Uterus (tissue), 4 donors: Measurements from ENCODE around the gene ERC2. TPM values are rescaled to one million over a fixed set of nuclear protein-coding genes. Genes with fewer than 3 reads are reported as not detected.

Experiments
- DNase-seq, 2 donors: peaks; one replicate each; pipeline ENCODE4 v3.0.0-alpha.2; 2019 to 2020
- H3K27ac ChIP-seq, 2 donors: fragments of 200-600 bp; sonication (generic); 1 replicate in 1 of 2; 2 replicates in 1 of 2; pipeline ENCODE4 v1.5.1; 2016 to 2018
- H3K27me3 ChIP-seq, 2 donors: fragments of 200-600 bp; sonication (generic); one replicate each; pipeline ENCODE4 v1.5.1; 2018 to 2019; ENCODE audit warnings: control low read depth in 1 of 2
- H3K36me3 ChIP-seq, 2 donors: fragments of 200-600 bp; sonication (generic); one replicate each; pipeline ENCODE4 v1.5.1; 2019; ENCODE audit warnings: control low read depth in 1 of 2
- H3K4me1 ChIP-seq, 2 donors: fragments of 200-600 bp; sonication (generic); one replicate each; pipeline ENCODE4 v1.5.1; 2018 to 2019; ENCODE audit warnings: control low read depth in 1 of 2
- H3K4me3 ChIP-seq, 2 donors: fragments of 200-600 bp; sonication (generic); 1 replicate in 1 of 2; 2 replicates in 1 of 2; pipeline ENCODE4 v1.5.1; 2018 to 2019; ENCODE audit warnings: mild to moderate bottlenecking in 1 of 2
- H3K9me3 ChIP-seq, 2 donors: fragments of 200-600 bp; sonication (generic); one replicate each; pipeline ENCODE4 v1.5.1; 2019; ENCODE audit warnings: control low read depth in 1 of 2
- CTCF ChIP-seq, 4 experiments: fragments of 200-600 bp in 2 of 4; fragments of 450-650 bp in 2 of 4; sonication (generic) in 2 of 4; IDR thresholded peaks; one replicate each; pipeline ENCODE4 v1.5.1; 2016 to 2019; ENCODE audit warnings: antibody characterized with exemption in 4 of 4, mild to moderate bottlenecking in 2 of 4, moderate library complexity in 1 of 4
- POLR2A ChIP-seq, 2 donors: fragments of 450-650 bp; IDR thresholded peaks; one replicate each; pipeline ENCODE4 v1.6.1; 2016; ENCODE audit warnings: antibody characterized with exemption in 2 of 2, mild to moderate bottlenecking in 1 of 2, moderate library complexity in 1 of 2
- intact Hi-C: fragments of 100-400 bp; cut with DNase I; formaldehyde crosslinking; loops from one replicate; pipeline ENCODE4 v1.15.1; 2023; ENCODE audit warnings: low total_unique reads
- total RNA-seq, 4 donors: library from RNA; depleted of rRNA in 3 of 4; stranded (reverse); fragments of >200 nt in 3 of 4; gene quantifications; one replicate each; pipeline versions ENCODE4 v1.1.0 to v1.2.4, GENCODE V29; 2014 to 2023
- donor health status: DM: yes; HTN: yes; CAD: no.

ERC2 gene
- total RNA-seq, 4 donors from 2014 or later: 1.7 to 5.5 TPM; not detected in 2

- Histone ChIP-seq H3K27ac (no peak overlapping the region), H3K9me3 (no peaks in the 10 kb centered on the region), H3K4me1 (no peaks in the 10 kb centered on the region), H3K27me3 (no peaks in the 10 kb centered on the region), H3K4me3 (no peak overlapping the region), H3K36me3 (no peaks in the 10 kb centered on the region)
- no peak for TF ChIP-seq POLR2A (IDR thresholded peaks at IDR 0.05)
- no peak for TF ChIP-seq CTCF (IDR thresholded peaks at IDR 0.05)
- intact Hi-C loops: no loop called here
- DNase-seq: no peak
Observed at GRCh38 chr3:55704521-55704920, 763.7 kb downstream of the ERC2 start.

- DNase-seq: no peak
- Histone ChIP-seq H3K4me1 (no peaks in the 10 kb centered on the region), H3K9me3 (no peaks in the 10 kb centered on the region), H3K36me3 (no peaks in the 10 kb centered on the region), H3K4me3 (no peak overlapping the region), H3K27ac (no peak overlapping the region), H3K27me3 (no peaks in the 10 kb centered on the region)
- no peak for TF ChIP-seq POLR2A (IDR thresholded peaks at IDR 0.05)
- TF ChIP-seq CTCF (IDR thresholded peaks at IDR 0.05): no peak
- intact Hi-C loops: no loop called here
Observed at GRCh38 chr3:55702822-55703221, 765.4 kb downstream of the ERC2 start.

- Histone ChIP-seq H3K36me3 (no peaks in the 10 kb centered on the region), H3K9me3 (no peaks in the 10 kb centered on the region), H3K4me1 (no peaks in the 10 kb centered on the region), H3K27me3 (no peaks in the 10 kb centered on the region), H3K27ac (no peak overlapping the region), H3K4me3 (no peak overlapping the region)
- no peak for TF ChIP-seq POLR2A (IDR thresholded peaks at IDR 0.05)
- no peak for TF ChIP-seq CTCF (IDR thresholded peaks at IDR 0.05)
- intact Hi-C loops: no loop called here
- DNase-seq: no peak
Observed at GRCh38 chr3:55701997-55702396, 766.3 kb downstream of the ERC2 start.

GRCh38 chr3:55698831-55699230 lies 769.4 kb downstream of the ERC2 start:
- no peaks in the 10 kb centered on the region for H3K9me3 ChIP-seq
- TF ChIP-seq CTCF (IDR thresholded peaks at IDR 0.05) (no peak), POLR2A (IDR thresholded peaks at IDR 0.05) (no peak)
- H3K4me1 ChIP-seq: no peaks in the 10 kb centered on the region
- intact Hi-C loops: no loop called here
- no peak for DNase-seq
- H3K27ac ChIP-seq: no peak overlapping the region
- no peaks in the 10 kb centered on the region for H3K27me3 ChIP-seq
- no peaks in the 10 kb centered on the region for H3K36me3 ChIP-seq
- no peak overlapping the region for H3K4me3 ChIP-seq

GRCh38 chr3:55697177-55697865 lies 770.9 kb downstream of the ERC2 start:
- TF ChIP-seq CTCF (IDR thresholded peaks at IDR 0.05) (no peak), POLR2A (IDR thresholded peaks at IDR 0.05) (no peak)
- intact Hi-C loops: no loop called here
- no peaks in the 10 kb centered on the region for H3K36me3 ChIP-seq

More at GRCh38 chr3:55697177-55697865, 770.9 kb downstream of the ERC2 start:
- Histone ChIP-seq H3K27ac (no peak overlapping the region), H3K4me3 (no peak overlapping the region), H3K4me1 (no peaks in the 10 kb centered on the region), H3K27me3 (no peaks in the 10 kb centered on the region), H3K9me3 (no peaks in the 10 kb centered on the region)
- no peak for DNase-seq
